Measurements from ENCODE around the gene NGF.

DNA sequence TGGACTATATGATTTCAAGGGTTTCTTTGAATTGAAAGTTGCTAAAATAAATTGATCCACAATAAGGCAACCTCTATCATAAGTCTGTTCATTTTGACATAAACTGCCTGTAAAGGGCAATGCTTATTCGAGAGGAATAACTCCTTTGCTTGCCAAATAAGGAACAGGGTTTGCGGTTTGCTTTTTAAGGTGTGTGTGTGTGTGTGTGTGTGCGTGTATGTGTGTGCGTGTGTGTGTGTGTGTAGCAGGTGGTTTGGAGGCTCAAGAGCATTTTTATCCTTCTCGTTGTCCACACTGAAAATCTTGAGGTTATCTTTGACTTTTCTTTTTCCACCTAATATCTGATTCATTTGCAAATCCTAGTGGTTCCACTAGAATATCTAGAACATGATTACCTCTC is 13.1 kb upstream of the NGF start:
- TF ChIP-seq, protein P1, sequence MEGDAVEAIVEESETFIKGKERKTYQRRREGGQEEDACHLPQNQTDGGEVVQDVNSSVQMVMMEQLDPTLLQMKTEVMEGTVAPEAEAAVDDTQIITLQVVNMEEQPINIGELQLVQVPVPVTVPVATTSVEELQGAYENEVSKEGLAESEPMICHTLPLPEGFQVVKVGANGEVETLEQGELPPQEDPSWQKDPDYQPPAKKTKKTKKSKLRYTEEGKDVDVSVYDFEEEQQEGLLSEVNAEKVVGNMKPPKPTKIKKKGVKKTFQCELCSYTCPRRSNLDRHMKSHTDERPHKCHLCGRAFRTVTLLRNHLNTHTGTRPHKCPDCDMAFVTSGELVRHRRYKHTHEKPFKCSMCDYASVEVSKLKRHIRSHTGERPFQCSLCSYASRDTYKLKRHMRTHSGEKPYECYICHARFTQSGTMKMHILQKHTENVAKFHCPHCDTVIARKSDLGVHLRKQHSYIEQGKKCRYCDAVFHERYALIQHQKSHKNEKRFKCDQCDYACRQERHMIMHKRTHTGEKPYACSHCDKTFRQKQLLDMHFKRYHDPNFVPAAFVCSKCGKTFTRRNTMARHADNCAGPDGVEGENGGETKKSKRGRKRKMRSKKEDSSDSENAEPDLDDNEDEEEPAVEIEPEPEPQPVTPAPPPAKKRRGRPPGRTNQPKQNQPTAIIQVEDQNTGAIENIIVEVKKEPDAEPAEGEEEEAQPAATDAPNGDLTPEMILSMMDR (conservative IDR thresholded peaks at IDR 0.05; ENCODE audit: low read length) = no peak
- TF ChIP-seq EZH2phosphoT487 (IDR thresholded peaks at IDR 0.05; ENCODE audit: borderline replicate concordance) = no peak
